Activated CD8-positive, alpha-beta memory T cell treated with anti-CD3 and anti-CD28 coated beads, Interleukin-2, amount 50 U/mL, for 24 hours (primary cell): ENCODE results near the gene ID1.
"Not testable (repeated sequence)": the region's sequence is repeated elsewhere in the genome, so short reads cannot be mapped to it uniquely, and the experiment has no call there.

Experiments
- DNase-seq: peaks from one replicate; pipeline ENCODE4 v3.0.0-alpha.2; 2020; ENCODE audit errors: extremely low read depth

Gene ID1

GRCh38 chr20:31637660-31638059 lies 32.6 kb downstream of the ID1 start, which contains the start of gene COX4I2:
COX4I2 (plus strand) TSS chr20:31637912; CDS start chr20:31639018, 1,106 bp downstream.
- no peak for DNase-seq

- no peak for DNase-seq
These were observed 33.2 kb downstream of the ID1 start for GRCh38 chr20:31638317-31638716.

- no peak for DNase-seq
These were observed 33.7 kb downstream of the ID1 start for GRCh38 chr20:31638816-31639215.

- DNase-seq = no peak
These were observed 35.2 kb downstream of the ID1 start for GRCh38 chr20:31640259-31640658.

- DNase-seq = no peak
These were observed 36.3 kb downstream of the ID1 start for GRCh38 chr20:31641391-31641790.

- DNase-seq = no peak
These were observed 37.7 kb downstream of the ID1 start for GRCh38 chr20:31642837-31643236.

- no peak for DNase-seq
These were observed 38.4 kb downstream of the ID1 start for GRCh38 chr20:31643522-31643921.

- no peak for DNase-seq
These were observed 39.6 kb downstream of the ID1 start for GRCh38 chr20:31644701-31645100.

GRCh38 chr20:31648104-31648503 lies 43.0 kb downstream of the ID1 start:
- DNase-seq = not testable (repeated sequence)

- DNase-seq = no peak
These were observed 47.9 kb downstream of the ID1 start for GRCh38 chr20:31652917-31653396.

- no peak for DNase-seq
These were observed 48.5 kb downstream of the ID1 start for GRCh38 chr20:31653561-31653960.

- no peak for DNase-seq
These were observed 49.4 kb downstream of the ID1 start for GRCh38 chr20:31654534-31654933.
